Measurements from ENCODE around the gene MYOZ1.

DNA sequence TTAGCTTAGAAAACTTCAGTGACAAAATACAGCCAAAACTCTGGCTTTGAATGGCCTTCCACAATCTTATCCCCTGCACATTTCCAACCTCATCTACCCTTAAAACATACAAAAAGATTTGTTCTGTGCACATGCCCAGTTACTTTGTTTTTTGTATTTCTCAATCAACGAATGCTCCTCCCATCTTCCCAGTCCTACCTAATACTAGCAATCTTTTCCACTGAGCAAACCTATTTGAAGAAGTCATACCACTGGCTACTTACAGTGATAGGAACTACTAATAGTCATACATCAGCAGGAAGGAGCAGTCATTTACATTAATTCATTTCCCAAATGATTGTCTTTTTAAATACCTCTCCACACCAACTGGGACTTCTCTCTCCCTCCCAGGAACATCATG, 52.6 kb downstream of the MYOZ1 start:
- TF ChIP-seq CTCF (IDR thresholded peaks at IDR 0.05): no peak
- no peak for TF ChIP-seq EZH2 (IDR thresholded peaks at IDR 0.05; ENCODE audit: borderline replicate concordance, insufficient read depth, low read depth, low read length, poor library complexity, severe bottlenecking)

Data from B cell (primary cell).